Measurements from ENCODE around the gene CFAP52. TPM values are rescaled to one million over a fixed set of nuclear protein-coding genes. Genes with fewer than 3 reads are reported as not detected.
"Not testable (repeated sequence)": the region's sequence is repeated elsewhere in the genome, so short reads cannot be mapped to it uniquely, and the experiment has no call there.

Gene CFAP52
- total and polyA plus RNA-seq, 7 donors: 0.03 to 0.99 TPM; not detected in 5

GRCh38 chr17:9577373-9577709 lies 899 bp downstream of the CFAP52 start:
- DNase-seq: no peak
- WGBS, 2 donors: 12 to 14% methylated on average over 4 of the region's 4 CpGs
- TF ChIP-seq POLR2AphosphoS5 (IDR thresholded peaks at IDR 0.05) (no peak), POLR2A (IDR thresholded peaks at IDR 0.05) (no peak), EP300 (IDR thresholded peaks at IDR 0.05) (no peak)
- TF ChIP-seq, protein P1, sequence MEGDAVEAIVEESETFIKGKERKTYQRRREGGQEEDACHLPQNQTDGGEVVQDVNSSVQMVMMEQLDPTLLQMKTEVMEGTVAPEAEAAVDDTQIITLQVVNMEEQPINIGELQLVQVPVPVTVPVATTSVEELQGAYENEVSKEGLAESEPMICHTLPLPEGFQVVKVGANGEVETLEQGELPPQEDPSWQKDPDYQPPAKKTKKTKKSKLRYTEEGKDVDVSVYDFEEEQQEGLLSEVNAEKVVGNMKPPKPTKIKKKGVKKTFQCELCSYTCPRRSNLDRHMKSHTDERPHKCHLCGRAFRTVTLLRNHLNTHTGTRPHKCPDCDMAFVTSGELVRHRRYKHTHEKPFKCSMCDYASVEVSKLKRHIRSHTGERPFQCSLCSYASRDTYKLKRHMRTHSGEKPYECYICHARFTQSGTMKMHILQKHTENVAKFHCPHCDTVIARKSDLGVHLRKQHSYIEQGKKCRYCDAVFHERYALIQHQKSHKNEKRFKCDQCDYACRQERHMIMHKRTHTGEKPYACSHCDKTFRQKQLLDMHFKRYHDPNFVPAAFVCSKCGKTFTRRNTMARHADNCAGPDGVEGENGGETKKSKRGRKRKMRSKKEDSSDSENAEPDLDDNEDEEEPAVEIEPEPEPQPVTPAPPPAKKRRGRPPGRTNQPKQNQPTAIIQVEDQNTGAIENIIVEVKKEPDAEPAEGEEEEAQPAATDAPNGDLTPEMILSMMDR (IDR thresholded peaks at IDR 0.05): no peak
- Histone ChIP-seq H3K36me3 (no peaks in the 10 kb centered on the region), H3K4me1 (peaks cover 0 to 26% (median 18%) of the 10 kb centered on the region in 4 donors), H3K4me3 (peak overlapping the region in 1 of 4 donors; percentile 71), H3K27me3 (no peaks in the 10 kb centered on the region), H3K9me3 (no peaks in the 10 kb centered on the region), H3K27ac (peak overlapping the region in 2 of 4 donors; percentile 68)
- intact Hi-C loops (cut with DNase I): loop anchor here (5.0 kb wide), 1 partner anchor 190 kb away; no protein-coding TSS in a partner anchor

- no peak for DNase-seq
- Histone ChIP-seq H3K36me3 (no peaks in the 10 kb centered on the region), H3K27ac (no peak overlapping the region), H3K9me3 (no peaks in the 10 kb centered on the region), H3K27me3 (no peaks in the 10 kb centered on the region), H3K4me3 (no peak overlapping the region), H3K4me1 (no peaks in the 10 kb centered on the region)
- intact Hi-C loops (cut with DNase I): no loop called here
- 93 to 96% methylated on average over 10 of the region's 10 CpGs for WGBS, 2 donors
- TF ChIP-seq POLR2A (IDR thresholded peaks at IDR 0.05): no peak
- TF ChIP-seq, protein P1 (IDR thresholded peaks at IDR 0.05): no peak
- TF ChIP-seq EP300 (IDR thresholded peaks at IDR 0.05): no peak
These were observed 11.7 kb downstream of the CFAP52 start for GRCh38 chr17:9587969-9588656.

- Histone ChIP-seq H3K27me3 (no peaks in the 10 kb centered on the region), H3K9me3 (no peaks in the 10 kb centered on the region), H3K4me1 (peaks cover 0 to 10% (median 0%) of the 10 kb centered on the region in 4 donors), H3K36me3 (no peaks in the 10 kb centered on the region), H3K4me3 (no peak overlapping the region), H3K27ac (no peak overlapping the region)
- no peak for DNase-seq
- intact Hi-C loops (cut with DNase I): no loop called here
- TF ChIP-seq, protein P1 (IDR thresholded peaks at IDR 0.05): no peak
- TF ChIP-seq EP300 (IDR thresholded peaks at IDR 0.05): no peak
- no peak for TF ChIP-seq POLR2A (IDR thresholded peaks at IDR 0.05)
- TF ChIP-seq POLR2AphosphoS5 (IDR thresholded peaks at IDR 0.05): peak in 3 of 4 donors; percentile 26 to 77 (median 63)
- 73% methylated on average over 6 of the region's 6 CpGs for WGBS, 2 donors
These were observed 17.6 kb downstream of the CFAP52 start for GRCh38 chr17:9594065-9594464.

DNA sequence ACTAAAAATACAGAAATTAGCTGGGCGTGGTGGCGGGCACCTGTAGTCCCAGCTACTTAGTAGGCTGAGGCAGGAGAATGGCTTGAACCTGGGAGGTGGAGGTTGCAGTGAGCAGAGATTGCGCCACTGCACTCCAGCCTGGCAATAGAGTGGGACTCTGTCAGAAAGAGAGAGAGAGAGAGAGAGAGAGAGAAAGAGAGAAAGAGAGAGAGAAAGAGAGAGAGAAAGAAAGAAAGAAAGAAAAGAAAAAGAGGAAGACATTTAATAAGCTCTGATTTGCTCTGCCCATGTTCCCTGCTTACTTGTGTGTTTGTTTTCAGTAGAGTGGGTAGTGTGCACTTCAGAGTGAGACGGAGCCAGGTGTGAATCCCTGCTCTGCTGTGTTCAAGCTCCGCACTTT lies 21.2 kb downstream of the CFAP52 start:
- H3K9me3 ChIP-seq; intact Hi-C loops (cut with DNase I); H3K4me3 ChIP-seq; H3K27me3 ChIP-seq; H3K27ac ChIP-seq; DNase-seq; H3K36me3 ChIP-seq: not testable (repeated sequence)
- peaks cover 0 to 10% (median 0%) of the 10 kb centered on the region in 4 donors for H3K4me1 ChIP-seq
- WGBS, 2 donors: 89 to 92% methylated on average over 5 of the region's 5 CpGs

GRCh38 chr17:9598661-9599060 lies 22.2 kb downstream of the CFAP52 start:
- DNase-seq: no peak
- Histone ChIP-seq H3K36me3 (no peaks in the 10 kb centered on the region), H3K27ac (no peak overlapping the region), H3K4me3 (no peak overlapping the region), H3K4me1 (peaks cover 0 to 10% (median 0%) of the 10 kb centered on the region in 4 donors), H3K27me3 (no peaks in the 10 kb centered on the region), H3K9me3 (no peaks in the 10 kb centered on the region)
- WGBS, 2 donors: 80 to 89% methylated on average over 4 of the region's 4 CpGs
- intact Hi-C loops (cut with DNase I): no loop called here
- TF ChIP-seq EP300 (IDR thresholded peaks at IDR 0.05) (no peak), POLR2AphosphoS5 (IDR thresholded peaks at IDR 0.05) (no peak), POLR2A (IDR thresholded peaks at IDR 0.05) (no peak)
- TF ChIP-seq, protein P1 (IDR thresholded peaks at IDR 0.05): no peak

- H3K27ac ChIP-seq; H3K36me3 ChIP-seq; intact Hi-C loops (cut with DNase I); H3K4me3 ChIP-seq; DNase-seq; H3K4me1 ChIP-seq; H3K9me3 ChIP-seq; H3K27me3 ChIP-seq: not testable (repeated sequence)
- 85 to 92% methylated on average over 5 of the region's 5 CpGs for WGBS, 2 donors
These were observed 28.1 kb downstream of the CFAP52 start for GRCh38 chr17:9604583-9604982.

Measured in sigmoid colon (tissue), 7 donors.